ENCODE results near the gene RAPGEF2.

DNA sequence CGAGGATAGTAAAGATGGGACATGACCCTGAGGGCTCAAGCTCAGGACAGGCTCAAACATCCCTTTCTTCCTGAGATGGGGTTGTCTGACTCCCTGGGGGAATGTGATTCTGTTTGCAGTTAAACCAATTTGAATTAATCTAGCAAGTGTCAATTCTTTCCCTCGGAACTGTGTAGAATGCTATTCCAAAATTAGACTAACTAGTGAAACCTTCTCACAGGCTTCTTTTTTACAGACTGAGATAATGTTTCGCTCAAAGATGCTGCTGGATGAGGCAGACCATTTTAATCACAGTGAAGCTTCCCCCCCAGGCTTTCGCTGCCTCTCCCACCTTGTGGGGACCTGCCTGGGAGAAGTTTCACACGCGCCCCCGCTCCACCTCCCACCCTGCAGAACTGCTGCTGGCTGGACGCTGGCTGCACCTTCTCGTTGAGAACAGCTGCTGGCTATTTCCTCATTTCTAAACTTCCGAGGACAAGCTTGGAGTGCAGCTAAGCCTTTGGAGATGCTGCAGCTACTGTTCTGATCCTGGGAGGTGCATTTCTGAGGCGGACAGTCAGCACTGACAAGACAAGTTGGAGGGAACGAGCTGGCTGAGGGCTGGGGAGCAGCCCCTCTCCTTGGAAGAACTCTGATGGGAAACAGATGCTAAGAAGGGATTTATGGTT lies 297.8 kb downstream of the RAPGEF2 start:
- TF ChIP-seq CREB1 (CRISPR knock-in tag; IDR thresholded peaks at IDR 0.05; ENCODE audit: low read depth) (no peak), POLR2AphosphoS5 (IDR thresholded peaks at IDR 0.05; ENCODE audit: low read depth) (no peak), EZH2phosphoT487 (IDR thresholded peaks at IDR 0.05; ENCODE audit: unreplicated experiment) (no peak), EZH2 (IDR thresholded peaks at IDR 0.05; ENCODE audit: low read depth, unreplicated experiment) (no peak), REST (IDR thresholded peaks at IDR 0.05; ENCODE audit: unreplicated experiment) (no peak), ETS1 (IDR thresholded peaks at IDR 0.05) (no peak), JUNB (IDR thresholded peaks at IDR 0.05; ENCODE audit: unreplicated experiment) (no peak), ZNF462 (CRISPR knock-in tag; IDR thresholded peaks at IDR 0.05) (no peak), STAT1 (IDR thresholded peaks at IDR 0.05; ENCODE audit: unreplicated experiment) (no peak), ZNF331 (CRISPR knock-in tag; IDR thresholded peaks at IDR 0.05; ENCODE audit: low read depth) (no peak), NANOG (IDR thresholded peaks at IDR 0.05; ENCODE audit: borderline replicate concordance) (no peak), ZNF114 (CRISPR knock-in tag; IDR thresholded peaks at IDR 0.05) (no peak)
- TF ChIP-seq, protein P1, sequence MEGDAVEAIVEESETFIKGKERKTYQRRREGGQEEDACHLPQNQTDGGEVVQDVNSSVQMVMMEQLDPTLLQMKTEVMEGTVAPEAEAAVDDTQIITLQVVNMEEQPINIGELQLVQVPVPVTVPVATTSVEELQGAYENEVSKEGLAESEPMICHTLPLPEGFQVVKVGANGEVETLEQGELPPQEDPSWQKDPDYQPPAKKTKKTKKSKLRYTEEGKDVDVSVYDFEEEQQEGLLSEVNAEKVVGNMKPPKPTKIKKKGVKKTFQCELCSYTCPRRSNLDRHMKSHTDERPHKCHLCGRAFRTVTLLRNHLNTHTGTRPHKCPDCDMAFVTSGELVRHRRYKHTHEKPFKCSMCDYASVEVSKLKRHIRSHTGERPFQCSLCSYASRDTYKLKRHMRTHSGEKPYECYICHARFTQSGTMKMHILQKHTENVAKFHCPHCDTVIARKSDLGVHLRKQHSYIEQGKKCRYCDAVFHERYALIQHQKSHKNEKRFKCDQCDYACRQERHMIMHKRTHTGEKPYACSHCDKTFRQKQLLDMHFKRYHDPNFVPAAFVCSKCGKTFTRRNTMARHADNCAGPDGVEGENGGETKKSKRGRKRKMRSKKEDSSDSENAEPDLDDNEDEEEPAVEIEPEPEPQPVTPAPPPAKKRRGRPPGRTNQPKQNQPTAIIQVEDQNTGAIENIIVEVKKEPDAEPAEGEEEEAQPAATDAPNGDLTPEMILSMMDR (conservative IDR thresholded peaks at IDR 0.05; ENCODE audit: low read depth in 2 of 2): no peak
